ENCODE measurements around the gene KIF19. TPM values are rescaled to one million over a fixed set of nuclear protein-coding genes. Genes with fewer than 3 reads are reported as not detected.
"Not testable (repeated sequence)": the region's sequence is repeated elsewhere in the genome, so short reads cannot be mapped to it uniquely, and the experiment has no call there.

The KIF19 gene
- total and polyA plus RNA-seq, 3 donors from 2014 or later: 2.0 to 3.3 (median 3.0) TPM

DNA sequence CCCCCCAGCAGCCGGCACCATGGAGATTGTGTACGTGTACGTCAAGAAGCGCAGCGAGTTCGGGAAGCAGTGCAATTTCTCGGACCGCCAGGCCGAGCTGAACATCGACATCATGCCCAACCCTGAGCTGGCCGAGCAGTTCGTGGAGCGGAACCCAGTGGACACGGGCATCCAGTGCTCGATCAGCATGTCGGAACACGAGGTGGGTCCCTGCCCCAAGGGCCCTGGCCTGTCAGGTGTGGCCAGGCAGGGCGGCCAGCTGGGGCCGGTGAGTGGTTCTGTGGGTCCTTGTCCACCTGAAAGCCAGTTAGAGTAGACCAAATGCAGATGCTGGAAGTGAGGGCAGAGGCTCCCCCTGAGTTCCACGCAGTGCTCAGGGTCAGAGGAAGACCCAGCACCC, 44.2 kb upstream of the KIF19 start:
- Histone ChIP-seq H3K4me1 (peaks cover 8% of the 10 kb centered on the region), H3K27me3 (no peaks in the 10 kb centered on the region), H3K36me3 (ENCODE audit: low read depth, missing control alignments) (no peaks in the 10 kb centered on the region), H3K9me3 (no peaks in the 10 kb centered on the region), H3K4me3 (peak overlapping the region in 1 of 2 donors; percentile 17), H3K27ac (no peak overlapping the region)
- TF ChIP-seq CTCF (IDR thresholded peaks at IDR 0.05): no peak
- TF ChIP-seq POLR2A (IDR thresholded peaks at IDR 0.05): no peak
- 81 to 96% methylated on average over 18 to 20 of the region's 20 CpGs for WGBS, 2 donors
- intact Hi-C loops (cut with DNase I; ENCODE audit: low total_unique reads): no loop called here
- no peak for DNase-seq

DNA sequence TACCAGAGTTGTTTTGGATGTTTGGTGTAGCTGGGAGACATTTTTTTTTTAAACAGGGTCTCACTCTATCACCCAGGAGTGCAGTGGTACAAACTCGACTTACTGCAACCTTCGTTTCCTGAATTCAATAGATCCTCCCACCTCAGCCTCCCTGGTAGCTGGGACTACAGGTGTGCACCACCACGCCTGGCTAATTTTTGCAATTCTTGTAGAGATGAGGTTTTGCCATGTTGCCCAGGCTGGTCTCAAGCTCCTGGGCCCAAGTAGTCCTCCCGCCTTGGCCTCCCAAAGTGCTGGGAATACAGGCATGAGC, 43.8 kb upstream of the KIF19 start:
- 78 to 86% methylated on average over 4 of the region's 4 CpGs for WGBS, 2 donors
- H3K9me3 ChIP-seq; DNase-seq; intact Hi-C loops (cut with DNase I; ENCODE audit: low total_unique reads); H3K36me3 ChIP-seq (ENCODE audit: low read depth, missing control alignments); H3K27ac ChIP-seq; H3K4me1 ChIP-seq; H3K27me3 ChIP-seq; H3K4me3 ChIP-seq: not testable (repeated sequence)

GRCh38 chr17:74282587-74283370, 43.2 kb upstream of the KIF19 start:
- Histone ChIP-seq H3K36me3 (ENCODE audit: low read depth, missing control alignments) (no peaks in the 10 kb centered on the region), H3K4me1 (no peaks in the 10 kb centered on the region), H3K4me3 (no peak overlapping the region), H3K9me3 (no peaks in the 10 kb centered on the region), H3K27me3 (no peaks in the 10 kb centered on the region), H3K27ac (no peak overlapping the region)
- intact Hi-C loops (cut with DNase I; ENCODE audit: low total_unique reads): no loop called here
- TF ChIP-seq CTCF (IDR thresholded peaks at IDR 0.05): no peak
- no peak for TF ChIP-seq POLR2A (IDR thresholded peaks at IDR 0.05)
- WGBS, 2 donors: 66 to 81% methylated on average over 9 of the region's 9 CpGs
- DNase-seq: no peak

- TF ChIP-seq CTCF (IDR thresholded peaks at IDR 0.05) (no peak), POLR2A (IDR thresholded peaks at IDR 0.05) (no peak)
- Histone ChIP-seq H3K4me1 (no peaks in the 10 kb centered on the region), H3K27ac (no peak overlapping the region), H3K9me3 (no peaks in the 10 kb centered on the region), H3K36me3 (ENCODE audit: low read depth, missing control alignments) (no peaks in the 10 kb centered on the region), H3K27me3 (no peaks in the 10 kb centered on the region), H3K4me3 (no peak overlapping the region)
- 85 to 94% methylated on average over 4 of the region's 4 CpGs for WGBS, 2 donors
- intact Hi-C loops (cut with DNase I; ENCODE audit: low total_unique reads): no loop called here
- DNase-seq: no peak
Measured at GRCh38 chr17:74283371-74283673, 42.7 kb upstream of the KIF19 start.

- TF ChIP-seq POLR2A (IDR thresholded peaks at IDR 0.05): no peak
- no peak for TF ChIP-seq CTCF (IDR thresholded peaks at IDR 0.05)
- Histone ChIP-seq H3K36me3 (ENCODE audit: low read depth, missing control alignments) (no peaks in the 10 kb centered on the region), H3K4me1 (no peaks in the 10 kb centered on the region), H3K9me3 (no peaks in the 10 kb centered on the region), H3K27ac (no peak overlapping the region), H3K27me3 (no peaks in the 10 kb centered on the region), H3K4me3 (no peak overlapping the region)
- 83 to 84% methylated on average over 8 to 14 of the region's 14 CpGs for WGBS, 2 donors
- no peak for DNase-seq
- intact Hi-C loops (cut with DNase I; ENCODE audit: low total_unique reads): no loop called here
Measured at GRCh38 chr17:74287031-74287602, 38.9 kb upstream of the KIF19 start.

Measured in testis (tissue), 3 donors.